ENCODE results near the gene VSIG10. TPM values are rescaled to one million over a fixed set of nuclear protein-coding genes. Genes with fewer than 3 reads are reported as not detected.

Gene VSIG10
- total RNA-seq, 1 experiment from 2014 or later, result 7.7 TPM

DNA sequence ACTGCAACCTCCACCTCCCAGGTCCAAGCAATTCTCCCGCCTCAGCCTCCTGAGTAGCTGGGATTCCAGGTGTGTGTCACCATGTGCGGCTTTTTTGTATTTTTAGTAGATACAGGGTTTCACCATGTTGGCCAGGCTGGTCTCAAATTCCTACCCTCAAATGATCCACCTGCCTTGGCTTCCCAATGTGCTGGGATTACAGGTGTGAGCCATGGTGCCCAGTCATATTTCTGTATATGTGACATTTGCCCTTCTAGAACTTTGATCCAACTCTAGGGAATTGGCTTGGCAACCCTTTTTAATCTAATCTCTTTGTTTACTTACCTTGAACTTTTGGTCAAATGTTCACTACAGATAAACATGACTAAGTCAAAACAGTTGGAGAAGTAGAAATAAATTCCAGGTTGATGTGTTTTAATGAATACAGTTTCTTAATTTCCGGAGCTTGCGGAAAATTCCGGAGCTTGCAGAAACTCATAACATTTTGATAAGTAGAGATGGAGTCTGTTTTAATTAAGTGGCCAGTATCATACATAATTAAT, 20.6 kb upstream of the VSIG10 start:
- ChIA-PET POLR2A (ENCODE audit: low non-redundant PET) (no interaction called here), CTCF (no interaction called here)
- H3K27ac ChIP-seq (ENCODE audit: low read depth, low read length, poor library complexity, severe bottlenecking), result no peak overlapping the region
- no TSS peak for BruUV-seq (replicated peaks)
- no peak for TF ChIP-seq EZH2 (IDR thresholded peaks at IDR 0.05; ENCODE audit: borderline replicate concordance, low read depth, low read length, poor library complexity, severe bottlenecking)
- no peak for TF ChIP-seq CTCF (conservative IDR thresholded peaks at IDR 0.05; ENCODE audit: low read depth, low read length)
- DNase-seq (ENCODE audit: low spot score), result no peak
- H3K36me3 ChIP-seq (ENCODE audit: insufficient read depth, low read length, poor library complexity, severe bottlenecking), result no peaks in the 10 kb centered on the region
- no peaks in the 10 kb centered on the region for H3K9me3 ChIP-seq (ENCODE audit: low read depth, low read length, poor library complexity, severe bottlenecking)
- intact Hi-C loops (cut with micrococcal nuclease; ENCODE audit: unreplicated experiment), result no loop called here
- no peaks in the 10 kb centered on the region for H3K27me3 ChIP-seq (replicated peaks; ENCODE audit: insufficient read depth, low read depth, low read length, poor library complexity)
- no peaks in the 10 kb centered on the region for H3K4me1 ChIP-seq (ENCODE audit: insufficient read depth, low read length, poor library complexity, severe bottlenecking)
- H3K4me3 ChIP-seq (ENCODE audit: low read depth, low read length, poor library complexity, severe bottlenecking), result no peak overlapping the region

DNA sequence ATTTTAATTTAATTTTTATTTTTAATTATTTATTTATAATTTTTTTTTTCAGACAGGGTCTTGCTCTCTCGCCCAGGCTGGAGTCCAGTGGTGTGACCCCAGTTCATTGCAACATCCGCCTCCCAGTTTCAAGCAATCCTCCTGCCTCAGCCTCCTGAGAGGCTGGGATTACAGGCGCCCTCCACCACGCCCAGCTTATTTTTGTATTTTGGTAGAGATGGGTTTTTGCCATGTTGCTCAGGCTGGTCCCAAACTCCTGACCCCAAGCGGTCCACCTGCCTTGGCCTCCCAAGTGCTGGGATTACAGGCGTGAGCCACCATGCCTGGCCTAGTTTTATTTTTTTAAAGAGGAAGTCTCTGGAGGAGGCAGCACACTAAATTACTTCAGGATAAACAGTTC, 18.5 kb upstream of the VSIG10 start:
- DNase-seq (ENCODE audit: low spot score), result no peak
- Histone ChIP-seq H3K27ac (ENCODE audit: low read depth, low read length, poor library complexity, severe bottlenecking) (no peak overlapping the region), H3K4me1 (ENCODE audit: insufficient read depth, low read length, poor library complexity, severe bottlenecking) (no peaks in the 10 kb centered on the region), H3K36me3 (ENCODE audit: insufficient read depth, low read length, poor library complexity, severe bottlenecking) (no peaks in the 10 kb centered on the region), H3K4me3 (ENCODE audit: low read depth, low read length, poor library complexity, severe bottlenecking) (no peak overlapping the region), H3K27me3 (replicated peaks; ENCODE audit: insufficient read depth, low read depth, low read length, poor library complexity) (no peaks in the 10 kb centered on the region), H3K9me3 (ENCODE audit: low read depth, low read length, poor library complexity, severe bottlenecking) (no peaks in the 10 kb centered on the region)
- TF ChIP-seq EZH2 (IDR thresholded peaks at IDR 0.05; ENCODE audit: borderline replicate concordance, low read depth, low read length, poor library complexity, severe bottlenecking) (no peak), CTCF (conservative IDR thresholded peaks at IDR 0.05; ENCODE audit: low read depth, low read length) (no peak)
- intact Hi-C loops (cut with micrococcal nuclease; ENCODE audit: unreplicated experiment), result no loop called here
- no TSS peak for BruUV-seq (replicated peaks)
- POLR2A ChIA-PET (ENCODE audit: low non-redundant PET), result no interaction called here
- CTCF ChIA-PET, result no interaction called here

DNA sequence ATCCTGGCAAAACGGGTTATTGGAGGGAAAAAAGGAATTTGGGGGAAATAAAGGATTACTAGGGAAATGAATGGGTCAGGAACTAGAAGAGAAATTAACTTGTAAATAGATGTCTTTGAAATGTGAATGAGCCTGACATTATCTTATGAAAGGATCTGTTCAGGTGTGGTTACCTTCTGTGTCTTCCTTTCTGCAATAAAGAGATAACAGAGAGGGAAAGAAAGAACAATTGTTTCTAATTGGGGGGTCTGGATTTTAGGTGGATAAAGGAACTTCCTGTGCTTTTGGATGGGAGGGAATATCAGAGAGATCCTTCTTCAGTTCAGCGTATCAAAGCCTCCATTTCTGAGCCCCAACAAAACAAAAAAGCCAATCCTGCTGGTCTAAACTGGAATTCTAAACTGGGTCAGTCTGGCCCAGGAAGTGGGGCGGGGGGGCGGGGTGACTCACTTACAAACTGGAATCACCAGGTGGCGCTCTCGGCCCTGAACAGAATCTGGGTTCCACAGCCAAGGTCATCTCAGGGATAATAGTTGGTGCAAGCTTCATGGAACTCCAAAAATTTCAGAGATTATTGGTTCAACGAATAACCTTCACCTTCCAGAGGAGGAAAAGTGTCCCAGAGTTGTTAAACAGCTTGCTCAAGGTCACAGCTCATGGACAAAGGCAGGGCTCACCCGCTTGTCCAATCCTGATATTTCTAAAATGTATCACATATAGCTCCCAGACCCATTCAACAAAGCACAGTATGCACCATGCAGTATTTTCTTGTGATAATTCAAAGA, 17.0 kb upstream of the VSIG10 start:
- Histone ChIP-seq H3K9me3 (ENCODE audit: low read depth, low read length, poor library complexity, severe bottlenecking) (no peaks in the 10 kb centered on the region), H3K4me1 (ENCODE audit: insufficient read depth, low read length, poor library complexity, severe bottlenecking) (no peaks in the 10 kb centered on the region), H3K4me3 (ENCODE audit: low read depth, low read length, poor library complexity, severe bottlenecking) (no peak overlapping the region), H3K27me3 (replicated peaks; ENCODE audit: insufficient read depth, low read depth, low read length, poor library complexity) (no peaks in the 10 kb centered on the region), H3K36me3 (ENCODE audit: insufficient read depth, low read length, poor library complexity, severe bottlenecking) (no peaks in the 10 kb centered on the region), H3K27ac (ENCODE audit: low read depth, low read length, poor library complexity, severe bottlenecking) (no peak overlapping the region)
- POLR2A ChIA-PET (ENCODE audit: low non-redundant PET), result no interaction called here
- DNase-seq (ENCODE audit: low spot score), result peak; percentile 74
- no TSS peak for BruUV-seq (replicated peaks)
- CTCF ChIA-PET, result interaction anchor here (0.9 to 1.5 kb wide), 3 partner anchors 15 to 257 kb away, joined by 3 to 9 read pairs (median 5); partner anchors contain the start of genes PEBP1 and SUDS3
- TF ChIP-seq CTCF (conservative IDR thresholded peaks at IDR 0.05; ENCODE audit: low read depth, low read length) (peak; percentile 55), EZH2 (IDR thresholded peaks at IDR 0.05; ENCODE audit: borderline replicate concordance, low read depth, low read length, poor library complexity, severe bottlenecking) (no peak)
- intact Hi-C loops (cut with micrococcal nuclease; ENCODE audit: unreplicated experiment), result loop anchor here (2.0 kb wide), 1 partner anchor 256 kb away; the partner anchor contains the start of gene SUDS3

Measured in A673 (cell line).